Esophagus squamous epithelium (tissue), 5 donors: ENCODE measurements around the gene RNF225. TPM values are rescaled to one million over a fixed set of nuclear protein-coding genes. Genes with fewer than 3 reads are reported as not detected.

Experiments used
- DNase-seq: peaks from one replicate; lab custom pipeline; 2025; lab: John Stamatoyannopoulos, UW
- H3K27ac ChIP-seq, 4 donors: fragments of 200-600 bp; sonication (generic); one replicate each; pipeline ENCODE4 v1.5.1; 2016 to 2019; ENCODE audit warnings: mild to moderate bottlenecking in 1 of 4
- H3K27me3 ChIP-seq, 4 donors: fragments of 200-600 bp; sonication (generic); 1 replicate in 3 of 4; 2 replicates in 1 of 4; pipeline versions ENCODE4 v1.5.1 to v1.6.0; 2017 to 2021; ENCODE audit warnings: antibody characterized with exemption in 1 of 4
- H3K36me3 ChIP-seq, 3 donors: fragments of 200-600 bp; sonication (generic); one replicate each; pipeline ENCODE4 v1.5.1; 2016 to 2019
- H3K4me1 ChIP-seq, 3 donors: fragments of 200-600 bp; sonication (generic); one replicate each; pipeline ENCODE4 v1.5.1; 2017 to 2019
- H3K4me3 ChIP-seq, 4 donors: fragments of 200-600 bp; sonication (generic); 1 replicate in 3 of 4; 2 replicates in 1 of 4; pipeline ENCODE4 v1.5.1; 2016 to 2019; ENCODE audit warnings: mild to moderate bottlenecking in 2 of 4, moderate library complexity in 1 of 4
- H3K9me3 ChIP-seq, 3 donors: fragments of 200-600 bp; sonication (generic); one replicate each; pipeline ENCODE4 v1.5.1; 2016 to 2019
- POLR2A ChIP-seq, 4 donors: fragments of 450-650 bp; IDR thresholded peaks; one replicate each; pipeline ENCODE4 v1.6.1; 2017; ENCODE audit warnings: antibody characterized with exemption in 4 of 4, mild to moderate bottlenecking in 4 of 4, moderate library complexity in 3 of 4
- WGBS, 2 donors: methylation state at CpG; one replicate each; pipeline ENCODE4 v1.1.5; 2018; 5-methylcytosine and 5-hydroxymethylcytosine counted together
- intact Hi-C: fragments of 100-400 bp; cut with DNase I; formaldehyde crosslinking; loops from one replicate; pipeline ENCODE4 v1.15.0; 2022
- total RNA-seq, 4 donors: library from RNA; depleted of rRNA; stranded (reverse); fragments of >200 nt; gene quantifications; one replicate each; pipeline ENCODE4 v1.1.0, GENCODE V29; 2016
- TF ChIP-seq, protein P1 (sequence below), 6 experiments: fragments of 450-650 bp in 4 of 6; fragments of 200-600 bp in 2 of 6; sonication (generic) in 2 of 6; IDR thresholded peaks; one replicate each; pipeline ENCODE4 v1.5.1; 2016 to 2019; ENCODE audit warnings: antibody characterized with exemption in 6 of 6, mild to moderate bottlenecking in 4 of 6, moderate library complexity in 4 of 6
- donor health status: DM: yes; HTN: yes; CAD: no.

Gene RNF225
- total RNA-seq, 4 donors from 2014 or later = 5.0 to 30.5 (median 15.7) TPM

DNA sequence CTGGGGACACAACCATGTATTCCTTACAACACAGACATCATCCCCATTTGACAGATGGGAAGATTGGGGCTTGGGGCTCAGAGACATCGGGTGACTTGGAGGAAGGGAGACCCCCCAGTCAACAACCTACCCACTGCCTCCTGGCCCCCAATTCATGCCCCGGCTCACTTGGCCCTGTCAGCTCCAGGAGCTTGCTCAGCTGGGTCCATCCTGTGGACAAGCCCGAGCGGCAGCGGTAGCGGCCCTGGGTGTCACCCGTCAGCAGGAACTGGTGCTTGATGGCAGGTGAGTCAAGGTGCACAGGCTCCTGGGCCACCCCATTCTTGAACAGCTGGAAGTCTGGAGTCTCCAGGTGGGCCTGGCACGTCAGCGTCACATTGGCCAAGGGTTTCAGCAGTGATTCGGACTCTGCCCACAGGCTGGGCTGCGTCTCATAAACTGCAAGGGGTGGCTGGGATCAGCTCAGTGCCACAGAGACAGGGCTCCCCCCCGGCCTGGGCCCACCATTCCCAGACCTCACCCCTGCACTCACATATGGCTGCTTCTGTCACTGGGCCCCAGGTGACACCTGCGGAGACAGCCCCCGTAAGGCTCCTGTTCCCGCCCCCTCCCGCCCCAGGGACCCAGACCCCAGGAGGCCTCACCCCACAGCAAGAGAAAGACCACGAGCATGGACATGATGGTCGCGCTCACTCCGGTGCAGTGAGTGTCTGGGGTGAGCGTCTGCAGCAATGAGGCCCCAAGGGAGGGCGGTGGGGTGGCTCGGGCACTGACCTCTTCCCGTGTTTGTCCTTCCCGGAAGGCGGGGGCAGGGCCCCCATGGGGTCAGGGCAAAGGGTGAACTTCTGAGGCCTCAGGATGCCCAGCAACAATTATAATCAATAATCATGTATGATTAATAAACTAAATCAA, 42.4 kb upstream of the RNF225 start, which contains the start of gene A1BG:
TSS of gene A1BG (minus strand) at position 733 of the 912 bp plus-strand sequence. CDS start at position 678, 55 bp downstream.
- no peak for DNase-seq
- peaks cover 13 to 53% (median 20%) of the 10 kb centered on the region in 3 donors for H3K4me1 ChIP-seq
- H3K27me3 ChIP-seq = peaks cover 0 to 63% (median 0%) of the 10 kb centered on the region in 4 donors
- intact Hi-C loops = no loop called here
- peaks cover 0 to 6% (median 0%) of the 10 kb centered on the region in 3 donors for H3K36me3 ChIP-seq
- 86% methylated on average over 9 to 11 of the region's 26 CpGs for WGBS, 2 donors
- H3K4me3 ChIP-seq = no peak within 1 kb of the TSS
- peaks cover 0 to 10% (median 0%) of the 10 kb centered on the region in 3 donors for H3K9me3 ChIP-seq
- TF ChIP-seq POLR2A (IDR thresholded peaks at IDR 0.05) = no peak
- TF ChIP-seq, protein P1, sequence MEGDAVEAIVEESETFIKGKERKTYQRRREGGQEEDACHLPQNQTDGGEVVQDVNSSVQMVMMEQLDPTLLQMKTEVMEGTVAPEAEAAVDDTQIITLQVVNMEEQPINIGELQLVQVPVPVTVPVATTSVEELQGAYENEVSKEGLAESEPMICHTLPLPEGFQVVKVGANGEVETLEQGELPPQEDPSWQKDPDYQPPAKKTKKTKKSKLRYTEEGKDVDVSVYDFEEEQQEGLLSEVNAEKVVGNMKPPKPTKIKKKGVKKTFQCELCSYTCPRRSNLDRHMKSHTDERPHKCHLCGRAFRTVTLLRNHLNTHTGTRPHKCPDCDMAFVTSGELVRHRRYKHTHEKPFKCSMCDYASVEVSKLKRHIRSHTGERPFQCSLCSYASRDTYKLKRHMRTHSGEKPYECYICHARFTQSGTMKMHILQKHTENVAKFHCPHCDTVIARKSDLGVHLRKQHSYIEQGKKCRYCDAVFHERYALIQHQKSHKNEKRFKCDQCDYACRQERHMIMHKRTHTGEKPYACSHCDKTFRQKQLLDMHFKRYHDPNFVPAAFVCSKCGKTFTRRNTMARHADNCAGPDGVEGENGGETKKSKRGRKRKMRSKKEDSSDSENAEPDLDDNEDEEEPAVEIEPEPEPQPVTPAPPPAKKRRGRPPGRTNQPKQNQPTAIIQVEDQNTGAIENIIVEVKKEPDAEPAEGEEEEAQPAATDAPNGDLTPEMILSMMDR (IDR thresholded peaks at IDR 0.05) = no peak
- H3K27ac ChIP-seq = no peak within 1 kb of the TSS

DNA sequence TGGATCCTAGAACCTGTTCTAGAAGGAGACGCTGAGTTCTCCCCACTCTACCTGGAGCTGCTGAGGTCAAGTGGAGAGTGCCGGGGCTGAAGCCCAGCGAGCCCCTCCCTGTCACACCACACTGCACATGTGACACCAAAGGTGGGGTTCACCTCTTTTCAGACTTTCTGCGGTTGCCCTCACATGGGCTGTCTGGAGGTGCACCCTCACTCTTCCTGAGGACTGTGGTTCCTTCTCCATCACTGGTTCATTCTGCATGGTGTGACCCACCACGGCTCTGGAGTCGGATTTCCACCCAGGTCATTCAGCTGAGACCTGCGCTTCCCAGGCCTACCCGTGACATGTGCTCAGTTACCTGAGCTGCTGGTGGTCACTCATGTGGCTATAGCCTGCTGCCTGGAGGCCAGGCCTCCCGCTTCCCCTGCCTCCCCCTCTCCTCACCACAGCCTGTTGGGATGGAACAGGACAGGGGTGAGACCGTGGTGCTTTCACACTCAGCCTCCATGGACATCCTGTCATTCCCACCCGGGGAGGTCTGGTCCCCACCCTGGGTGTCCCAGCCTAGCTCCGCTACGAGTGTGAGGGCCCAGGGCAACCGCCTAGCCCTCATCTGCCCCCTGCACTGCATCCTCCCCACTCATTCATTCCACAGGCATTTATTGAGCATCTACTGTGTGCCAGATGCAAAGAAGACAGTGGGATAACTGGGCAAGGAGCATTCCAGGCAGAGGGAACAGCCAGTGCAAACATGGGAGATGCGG, 41.6 kb upstream of the RNF225 start:
- Histone ChIP-seq H3K9me3 (peaks cover 0 to 10% (median 0%) of the 10 kb centered on the region in 3 donors), H3K4me1 (peaks cover 13 to 44% (median 13%) of the 10 kb centered on the region in 3 donors), H3K4me3 (no peak overlapping the region), H3K36me3 (peaks cover 0 to 6% (median 0%) of the 10 kb centered on the region in 3 donors), H3K27ac (no peak overlapping the region), H3K27me3 (peaks cover 0 to 55% (median 0%) of the 10 kb centered on the region in 4 donors)
- no peak for DNase-seq
- WGBS, 2 donors = 76 to 90% methylated on average over 4 to 8 of the region's 15 CpGs
- no peak for TF ChIP-seq POLR2A (IDR thresholded peaks at IDR 0.05)
- TF ChIP-seq, protein P1 (IDR thresholded peaks at IDR 0.05) = no peak
- intact Hi-C loops = no loop called here

DNA sequence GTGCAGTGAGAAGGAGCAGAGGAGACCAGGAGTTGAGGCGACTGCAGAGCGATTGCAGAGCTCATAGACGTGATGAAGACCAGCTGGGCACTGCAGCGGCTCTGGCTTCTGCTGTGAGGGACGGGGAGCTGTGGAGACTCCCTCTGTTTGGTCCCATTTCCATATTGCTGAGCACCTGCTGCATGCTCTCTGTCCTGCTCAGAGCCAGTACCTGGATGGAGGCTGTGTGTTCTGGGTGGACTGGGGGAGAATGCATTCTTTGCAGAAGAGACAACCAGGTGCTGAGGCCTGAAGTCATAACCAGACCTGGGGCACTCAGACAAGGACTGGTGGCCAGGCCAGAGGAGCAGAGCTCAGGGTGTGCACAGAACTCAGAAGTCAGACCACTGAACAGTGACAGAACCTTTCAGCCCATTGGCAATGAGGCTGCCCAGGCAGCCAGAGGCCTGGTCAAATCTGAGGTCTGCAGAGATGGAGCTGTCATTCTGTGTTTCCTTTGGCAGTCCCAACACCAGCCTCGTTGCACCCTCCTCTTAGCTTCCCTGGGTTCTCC, 40.9 kb upstream of the RNF225 start:
- intact Hi-C loops = no loop called here
- TF ChIP-seq POLR2A (IDR thresholded peaks at IDR 0.05) = no peak
- TF ChIP-seq, protein P1 (IDR thresholded peaks at IDR 0.05) = no peak
- Histone ChIP-seq H3K4me3 (no peak overlapping the region), H3K27ac (no peak overlapping the region), H3K36me3 (peaks cover 0 to 6% (median 0%) of the 10 kb centered on the region in 3 donors), H3K27me3 (peaks cover 0 to 49% (median 0%) of the 10 kb centered on the region in 4 donors), H3K4me1 (peaks cover 10 to 38% (median 13%) of the 10 kb centered on the region in 3 donors), H3K9me3 (peaks cover 0 to 10% (median 0%) of the 10 kb centered on the region in 3 donors)
- 57 to 66% methylated on average over 2 to 6 of the region's 6 CpGs for WGBS, 2 donors
- no peak for DNase-seq

DNA sequence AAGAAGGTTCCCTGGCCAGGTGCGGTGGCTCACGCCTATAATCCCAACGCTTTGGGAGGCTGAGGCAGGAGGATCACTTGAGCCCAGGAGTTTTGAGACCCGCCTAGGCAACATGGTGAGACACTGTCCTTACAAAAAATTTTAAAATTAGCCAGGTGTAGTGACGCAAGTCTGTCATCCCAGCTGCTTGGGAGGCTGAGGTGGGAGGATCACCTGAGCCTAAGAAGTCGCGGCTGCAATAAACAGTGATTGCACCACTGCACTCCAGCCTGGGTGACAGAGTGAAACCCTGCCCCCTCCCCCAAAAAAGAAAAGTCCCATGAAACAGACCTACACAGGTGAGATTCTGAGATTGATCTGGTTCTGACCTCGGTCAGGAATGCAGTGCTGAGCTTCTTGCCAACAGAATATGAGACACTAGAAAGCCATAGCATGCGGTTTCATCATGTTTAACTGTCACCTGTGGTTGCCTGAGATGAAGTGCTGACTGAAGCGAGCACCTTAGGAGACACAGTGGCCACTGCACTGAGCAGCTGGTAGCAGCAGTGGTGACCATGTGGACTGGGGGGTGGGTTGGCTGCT, 40.1 kb upstream of the RNF225 start:
- 88 to 100% methylated on average over 3 to 7 of the region's 10 CpGs for WGBS, 2 donors
- Histone ChIP-seq H3K36me3 (peaks cover 0 to 2% (median 0%) of the 10 kb centered on the region in 3 donors), H3K4me3 (no peak overlapping the region), H3K27ac (no peak overlapping the region), H3K27me3 (peaks cover 0 to 42% (median 0%) of the 10 kb centered on the region in 4 donors), H3K9me3 (peaks cover 0 to 10% (median 0%) of the 10 kb centered on the region in 3 donors), H3K4me1 (peaks cover 4 to 30% (median 10%) of the 10 kb centered on the region in 3 donors)
- no peak for DNase-seq
- intact Hi-C loops = no loop called here
- TF ChIP-seq, protein P1 (IDR thresholded peaks at IDR 0.05) = no peak
- no peak for TF ChIP-seq POLR2A (IDR thresholded peaks at IDR 0.05)
